GM20000 (cell line): ENCODE measurements around the gene ABCC2.
"Not testable (repeated sequence)": the region's sequence is repeated elsewhere in the genome, so short reads cannot be mapped to it uniquely, and the experiment has no call there.

Experiments used
- DNase-seq: peaks from one replicate; pipeline ENCODE4 v3.0.0; 2012; ENCODE audit warnings: low spot score
- CTCF ChIP-seq: IDR thresholded peaks from 2 replicates; pipeline ENCODE4 v1.5.1; 2012; ENCODE audit warnings: mild to moderate bottlenecking, control low read depth; ENCODE audit errors: extremely low read depth, missing control alignments

Gene ABCC2

DNA sequence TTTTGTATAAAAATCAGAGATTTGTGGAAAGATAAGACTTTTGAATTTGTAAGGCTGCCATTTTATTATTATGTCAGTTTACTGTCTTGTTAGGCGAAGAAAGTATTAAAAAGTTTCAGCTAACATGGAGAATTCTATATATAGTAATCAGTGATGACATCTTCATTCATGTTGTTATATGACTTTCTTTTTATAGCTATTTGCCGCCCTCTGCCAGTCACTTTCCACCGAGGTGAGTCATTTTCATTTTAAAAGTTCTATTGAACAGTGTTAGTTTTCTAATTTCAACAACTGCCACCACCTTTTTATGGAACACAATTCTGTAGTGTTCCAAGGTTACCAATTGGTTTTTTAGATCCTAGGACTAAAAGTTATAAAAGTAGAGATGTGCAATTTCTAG lies 38.6 kb upstream of the ABCC2 start:
- no peak for DNase-seq
- no peak for TF ChIP-seq CTCF

GRCh38 chr10:99746166-99746565 lies 36.3 kb upstream of the ABCC2 start:
- DNase-seq, result not testable (repeated sequence)

- DNase-seq, result no peak
- TF ChIP-seq CTCF, result no peak
Measured at GRCh38 chr10:99748823-99749451, 33.5 kb upstream of the ABCC2 start.

- TF ChIP-seq CTCF, result no peak
- no peak for DNase-seq
Measured at GRCh38 chr10:99750641-99751040, 31.8 kb upstream of the ABCC2 start.

GRCh38 chr10:99754670-99755069 lies 27.8 kb upstream of the ABCC2 start:
- no peak for TF ChIP-seq CTCF

DNA sequence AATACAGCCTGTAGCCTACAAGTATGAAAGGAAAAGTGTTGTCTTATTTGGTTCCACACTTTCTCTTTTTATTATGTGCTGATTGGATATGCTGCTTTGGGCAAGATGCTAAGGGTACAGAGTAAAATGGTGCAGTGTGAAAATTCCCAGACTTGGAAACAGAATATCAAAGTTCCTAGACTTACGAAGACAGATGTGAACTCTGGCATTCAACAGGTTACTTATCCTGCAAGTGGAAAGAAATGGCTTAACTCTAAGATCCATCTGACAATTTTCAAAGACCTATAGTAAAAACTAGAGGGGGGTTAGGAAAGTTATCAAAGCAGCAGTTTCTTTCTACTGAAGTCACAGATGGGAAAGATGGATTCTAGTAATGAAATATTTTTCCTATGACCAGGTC lies 26.3 kb upstream of the ABCC2 start:
- TF ChIP-seq CTCF, result no peak
- DNase-seq, result no peak

More at GRCh38 chr10:99754670-99755069, 27.8 kb upstream of the ABCC2 start:
- DNase-seq, result no peak

GRCh38 chr10:99758211-99758891 lies 24.1 kb upstream of the ABCC2 start:
- no peak for DNase-seq
- no peak for TF ChIP-seq CTCF

- DNase-seq, result no peak
- no peak for TF ChIP-seq CTCF
Measured at GRCh38 chr10:99760321-99760720, 22.1 kb upstream of the ABCC2 start.
